ENCODE results near the gene CASZ1. TPM values are rescaled to one million over a fixed set of nuclear protein-coding genes. Genes with fewer than 3 reads are reported as not detected.

CASZ1 gene
- total RNA-seq, 1 donor from 2014 or later, result 7.7 TPM

DNA sequence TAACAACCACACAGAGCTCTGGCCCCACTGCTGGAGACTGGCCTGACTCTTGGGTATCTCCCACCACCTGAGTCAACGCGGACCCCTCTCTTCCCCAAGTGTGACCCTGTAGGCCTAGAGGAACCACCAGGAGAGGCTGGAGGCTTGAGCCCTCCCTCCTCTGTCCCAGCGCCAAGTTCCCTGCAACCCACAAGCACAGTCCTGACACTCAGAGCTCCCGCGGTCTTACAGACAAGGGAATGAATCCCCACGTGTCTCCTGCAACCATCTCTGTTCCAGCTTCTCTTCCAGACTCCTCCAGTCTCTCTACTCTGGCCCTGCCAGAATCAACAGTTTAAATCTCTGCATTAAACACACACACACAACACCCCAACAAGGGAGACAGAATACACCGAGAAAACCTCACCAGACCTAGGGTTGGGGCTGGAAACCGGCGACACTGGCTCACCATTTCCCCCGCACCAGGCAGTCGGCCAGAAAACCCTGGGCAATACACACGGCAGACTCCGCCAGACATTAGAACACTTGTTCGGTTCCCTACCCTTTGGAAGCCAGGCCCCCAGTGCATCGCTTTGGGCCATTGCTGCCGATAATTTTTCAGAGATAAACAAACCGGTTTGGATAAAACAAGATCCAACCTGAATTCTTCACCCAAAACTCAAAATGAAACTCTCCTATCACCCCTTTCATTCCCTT, 21.7 kb downstream of the CASZ1 start:
- intact Hi-C loops (cut with micrococcal nuclease), result no loop called here

DNA sequence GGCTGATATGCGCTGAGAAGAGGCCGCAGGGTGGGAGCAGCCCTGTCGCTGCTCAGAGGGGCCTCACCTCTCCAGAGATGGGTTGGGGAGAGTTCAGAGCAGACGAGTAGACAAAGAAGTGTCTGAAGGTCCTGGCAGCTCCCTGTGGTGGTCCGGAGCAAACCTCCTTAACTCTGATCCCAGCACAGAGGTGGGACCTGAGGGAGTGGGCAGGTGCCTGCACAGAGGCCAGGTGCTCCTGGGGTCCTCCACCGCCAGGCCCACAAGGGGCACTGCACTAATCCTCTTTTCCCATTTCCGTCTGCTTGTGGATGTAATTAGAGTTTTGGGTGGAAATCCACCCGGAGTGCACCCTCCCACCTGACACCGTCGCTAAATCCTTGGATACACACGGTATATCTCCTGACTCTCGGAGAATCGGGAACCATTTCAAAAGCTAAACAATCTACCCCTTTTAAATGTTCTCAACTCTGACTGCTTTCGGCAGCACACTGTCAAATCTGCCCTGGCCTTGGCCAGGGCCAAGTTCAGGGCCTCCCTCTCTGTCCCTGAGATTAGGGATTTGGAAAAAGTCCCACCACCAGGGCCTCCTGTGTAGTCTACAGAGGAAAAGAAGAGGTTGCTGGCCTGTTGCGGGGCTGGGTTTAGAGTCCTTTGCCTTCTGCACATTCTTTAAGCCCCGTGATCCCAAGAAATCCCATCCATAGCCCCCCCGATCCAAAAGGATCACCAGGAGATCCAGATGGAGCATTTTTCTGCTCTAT, 22.4 kb downstream of the CASZ1 start:
- intact Hi-C loops (cut with micrococcal nuclease), result no loop called here

DNA sequence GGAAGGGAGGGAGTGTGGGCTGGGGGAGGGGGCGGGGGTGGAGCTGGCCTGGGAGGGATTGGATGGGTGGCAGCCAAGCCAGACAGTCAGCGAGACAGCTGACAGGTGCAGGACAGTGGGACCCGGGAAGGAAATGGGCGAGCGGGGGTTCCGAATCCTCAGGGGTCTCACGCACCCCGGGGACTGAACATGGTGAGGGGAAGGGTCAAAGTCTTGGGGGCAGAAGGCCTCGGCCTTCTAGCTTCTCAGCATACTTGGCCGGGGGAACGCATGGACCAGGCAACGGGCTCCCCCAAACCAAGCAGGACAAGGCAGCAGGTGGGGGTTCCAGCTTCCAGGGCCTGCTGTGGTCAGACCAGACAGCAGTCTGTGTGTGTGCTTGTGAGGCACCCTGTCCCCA, 23.1 kb downstream of the CASZ1 start:
- intact Hi-C loops (cut with micrococcal nuclease), result no loop called here

DNA sequence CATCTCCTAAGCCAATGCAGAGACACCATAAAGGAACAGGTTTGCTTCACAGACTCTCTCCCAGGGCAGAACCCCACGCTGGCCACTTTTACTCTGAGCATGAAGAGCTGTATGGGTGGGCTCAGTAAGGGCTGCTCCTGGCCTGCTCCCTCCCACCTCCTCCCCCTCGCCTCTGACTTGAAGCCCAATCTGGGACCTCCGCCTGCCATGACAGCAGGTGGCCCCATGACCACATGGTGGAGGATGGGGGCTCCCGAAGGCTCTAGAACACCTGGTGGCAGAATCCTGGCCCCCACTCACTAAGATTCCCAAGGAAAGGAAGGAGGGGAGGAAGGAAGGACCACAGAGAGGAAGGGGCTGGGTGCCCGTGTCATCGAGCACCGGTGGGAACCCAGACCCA, 23.7 kb downstream of the CASZ1 start:
- intact Hi-C loops (cut with micrococcal nuclease), result no loop called here

DNA sequence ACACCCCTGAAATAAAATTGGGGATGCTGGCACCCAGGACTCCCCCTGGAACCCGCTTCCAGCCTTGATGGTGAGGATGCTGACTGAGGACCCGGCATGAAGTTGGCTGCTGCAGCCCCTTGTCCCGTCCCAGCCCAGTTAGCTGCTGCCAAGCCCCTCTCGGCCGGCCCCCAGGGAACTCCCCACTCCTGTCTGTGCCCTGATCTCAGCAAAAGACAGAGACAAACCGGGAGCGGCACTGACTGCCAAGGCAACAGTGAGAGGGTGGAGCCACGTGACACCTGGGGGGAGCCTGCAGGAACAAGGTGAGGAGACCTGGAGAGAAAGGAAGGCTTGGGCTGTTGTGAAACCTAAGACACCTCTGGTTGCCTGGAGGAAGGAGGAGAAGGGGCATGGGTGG, 24.7 kb downstream of the CASZ1 start:
- intact Hi-C loops (cut with micrococcal nuclease), result no loop called here

DNA sequence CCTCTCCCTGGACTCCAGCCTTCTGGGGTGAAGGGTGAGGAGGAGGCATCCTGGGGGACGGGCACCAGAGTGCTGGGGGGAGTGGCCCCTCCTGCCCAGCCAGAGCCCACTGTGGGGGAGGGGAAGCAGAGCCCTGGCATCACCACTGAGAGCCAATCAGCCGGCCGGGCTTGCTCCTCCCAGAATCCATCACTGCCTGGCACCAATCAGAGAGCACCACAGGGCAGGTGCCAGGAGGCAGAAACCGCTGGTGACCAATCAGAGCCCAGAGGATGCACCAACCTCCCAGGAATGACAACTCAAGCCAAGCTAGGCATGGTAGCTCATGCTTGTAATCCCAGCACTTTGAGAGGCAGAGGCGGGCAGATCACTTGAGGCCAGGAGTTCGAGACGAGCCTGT, 27.9 kb downstream of the CASZ1 start:
- intact Hi-C loops (cut with micrococcal nuclease), result no loop called here

DNA sequence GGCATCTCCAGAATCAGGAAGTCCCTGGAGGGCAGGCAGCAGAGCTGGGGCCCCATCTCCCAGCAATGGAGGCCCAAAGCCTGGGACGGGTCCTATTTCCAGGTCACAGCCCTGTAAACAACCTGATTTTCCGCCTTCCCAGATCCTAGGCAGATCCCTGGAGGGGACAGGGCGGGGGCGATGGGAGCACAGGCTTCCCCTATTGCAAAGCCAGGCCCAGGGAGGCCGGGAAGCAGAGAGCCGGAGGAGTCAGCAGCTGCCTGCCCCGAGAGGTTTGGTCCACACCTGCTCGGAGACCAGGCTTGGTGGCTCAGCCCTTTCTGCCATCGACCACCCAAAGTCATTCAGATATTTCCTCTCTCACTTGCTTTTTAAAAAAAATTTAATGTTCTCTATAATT, 29.2 kb downstream of the CASZ1 start:
- intact Hi-C loops (cut with micrococcal nuclease), result no loop called here

DNA sequence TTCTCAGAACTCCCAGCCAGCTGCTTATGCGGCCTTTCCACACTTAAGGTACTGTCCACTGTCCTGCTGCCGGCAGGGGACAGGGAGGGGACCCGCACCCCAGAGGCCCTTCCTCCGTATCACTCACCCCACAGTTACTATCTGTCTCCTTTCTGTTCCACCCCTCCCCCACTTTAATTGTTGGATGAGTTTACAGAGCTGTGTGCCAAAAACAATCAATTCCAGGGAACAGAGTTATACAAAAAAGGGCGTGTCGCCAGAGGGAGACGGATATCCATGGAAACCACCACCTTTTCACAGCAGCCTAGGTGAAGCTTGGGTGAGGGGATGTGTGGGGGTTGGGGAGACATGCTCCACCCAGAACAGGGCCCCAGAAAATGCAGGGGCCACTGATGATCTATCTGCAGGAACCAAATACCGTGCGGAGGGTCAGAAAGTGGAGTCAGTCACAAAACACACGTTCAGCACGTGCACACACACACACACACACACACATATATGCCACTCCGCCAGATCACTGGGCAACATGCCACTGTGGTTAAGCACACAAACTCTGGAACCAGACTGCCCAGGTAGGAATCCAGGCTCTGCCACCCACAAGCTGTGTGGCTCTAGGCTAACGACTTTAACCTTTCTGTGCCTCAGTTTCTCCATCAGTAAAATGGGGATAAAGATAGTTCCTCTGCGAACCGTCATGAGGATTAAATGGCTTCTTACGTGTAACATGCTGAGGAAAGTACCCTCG, 30.5 kb downstream of the CASZ1 start:
- intact Hi-C loops (cut with micrococcal nuclease), result no loop called here

DNA sequence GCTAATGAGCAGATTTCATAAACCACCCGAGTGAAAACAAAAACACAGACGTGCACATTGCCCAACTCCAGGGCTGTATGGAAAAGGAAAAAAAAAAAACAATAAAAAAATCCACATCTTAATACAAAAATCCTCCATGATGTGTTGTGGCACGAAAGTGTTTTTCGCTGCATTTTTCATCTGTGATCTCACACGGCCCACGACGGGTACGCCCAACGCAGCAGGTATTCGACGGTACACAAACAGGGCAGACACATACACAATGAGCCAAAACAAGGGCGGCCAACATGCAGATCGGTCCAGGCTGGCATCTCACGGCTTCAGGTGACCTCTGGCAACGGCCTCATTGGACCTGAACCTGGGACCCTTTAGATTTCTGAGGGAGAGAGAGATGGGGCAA, 31.1 kb downstream of the CASZ1 start:
- intact Hi-C loops (cut with micrococcal nuclease), result no loop called here

DNA sequence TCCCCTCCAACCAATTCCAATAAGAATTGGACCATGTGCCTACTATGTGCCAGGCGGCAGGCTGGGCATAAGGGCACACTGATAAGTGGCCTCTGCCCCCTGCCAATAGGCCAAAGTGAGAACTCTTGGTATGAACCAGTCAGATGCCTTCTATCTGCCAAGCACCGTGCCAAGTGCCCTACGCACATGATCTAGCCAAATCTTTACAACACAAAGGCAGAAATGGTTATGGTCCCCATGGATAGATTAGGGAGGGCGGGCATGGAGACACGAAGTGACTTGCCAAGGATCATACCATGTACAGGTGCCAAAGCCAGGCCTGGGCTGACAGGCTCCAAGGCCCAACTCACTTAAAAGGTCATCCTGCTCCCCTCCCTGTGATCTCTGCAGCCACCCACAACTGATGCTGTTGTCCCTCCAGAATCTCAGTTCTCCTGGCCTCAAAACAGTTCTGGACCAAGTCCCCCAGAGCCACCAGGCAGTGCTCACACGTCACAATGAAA, 32.1 kb downstream of the CASZ1 start:
- intact Hi-C loops (cut with micrococcal nuclease), result no loop called here

DNA sequence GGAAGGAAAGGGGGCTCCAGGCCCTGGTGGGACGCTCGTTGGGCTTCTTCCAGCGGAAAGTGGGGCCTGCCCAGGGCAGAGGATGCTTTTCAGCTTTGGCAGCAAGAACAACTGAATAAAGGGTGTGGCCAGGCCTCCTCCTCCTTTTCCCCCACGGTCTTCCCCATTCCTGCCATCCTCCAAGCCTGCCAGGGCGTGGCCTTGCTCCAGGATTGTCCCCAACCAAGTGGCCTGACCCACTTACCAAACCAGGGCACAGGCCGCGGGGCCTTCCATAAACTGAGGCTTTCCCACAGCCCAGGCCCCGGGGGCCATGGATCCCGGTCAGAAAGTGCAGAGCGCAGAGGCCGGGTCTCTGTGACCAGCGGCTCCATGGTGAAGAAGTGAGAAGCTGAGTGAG, 33.6 kb downstream of the CASZ1 start:
- intact Hi-C loops (cut with micrococcal nuclease), result no loop called here

DNA sequence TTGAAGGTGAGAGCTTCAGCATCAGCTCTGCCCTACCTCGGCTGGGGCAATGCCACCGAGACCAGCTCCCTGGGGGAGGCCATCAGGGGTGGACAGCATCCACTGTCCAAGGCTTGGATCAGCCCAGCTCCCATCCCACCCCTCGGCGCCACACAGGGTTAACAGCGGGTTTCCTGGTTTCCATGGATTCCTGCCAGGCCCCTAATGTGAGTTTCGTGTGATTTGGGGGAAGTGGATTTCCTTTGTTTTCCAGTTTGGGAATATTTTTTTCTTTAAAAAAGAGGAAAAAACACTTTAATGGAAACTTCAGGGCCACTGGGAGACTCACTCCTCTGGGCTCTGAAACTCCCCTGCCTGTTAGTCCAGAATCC, 34.3 kb downstream of the CASZ1 start:
- intact Hi-C loops (cut with micrococcal nuclease), result no loop called here

DNA sequence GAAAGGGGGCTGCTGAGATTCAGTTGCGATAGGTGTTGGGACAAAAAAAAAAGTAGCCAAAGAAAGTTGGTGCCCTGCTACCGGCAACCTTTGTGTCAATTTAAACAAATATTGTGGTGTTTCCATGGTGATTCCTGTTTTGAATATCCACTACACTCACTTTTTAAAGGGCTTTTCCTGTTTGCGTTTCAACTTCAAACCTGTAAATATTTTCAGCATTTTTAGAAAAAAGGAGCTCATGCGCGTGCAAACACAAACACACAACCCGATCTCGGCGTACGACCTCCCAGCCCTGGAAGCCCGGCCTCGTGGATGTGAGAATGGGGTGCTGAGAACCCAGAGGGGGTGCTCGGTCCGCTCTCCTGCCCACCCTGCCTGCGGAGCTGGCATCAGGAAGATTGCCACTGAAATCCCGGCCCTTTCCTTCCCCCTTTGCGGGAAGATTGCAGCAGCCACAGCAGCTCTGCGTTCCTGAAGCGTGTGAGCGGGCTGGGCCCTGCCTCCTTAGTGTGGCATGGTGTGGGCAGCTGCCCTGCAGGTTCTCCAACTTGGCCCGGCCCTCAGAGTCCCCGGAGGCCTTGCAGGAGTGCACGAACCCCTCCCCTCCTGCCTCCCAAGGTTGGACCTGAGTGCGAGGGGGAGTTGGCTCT, 34.8 kb downstream of the CASZ1 start:
- intact Hi-C loops (cut with micrococcal nuclease), result no loop called here

DNA sequence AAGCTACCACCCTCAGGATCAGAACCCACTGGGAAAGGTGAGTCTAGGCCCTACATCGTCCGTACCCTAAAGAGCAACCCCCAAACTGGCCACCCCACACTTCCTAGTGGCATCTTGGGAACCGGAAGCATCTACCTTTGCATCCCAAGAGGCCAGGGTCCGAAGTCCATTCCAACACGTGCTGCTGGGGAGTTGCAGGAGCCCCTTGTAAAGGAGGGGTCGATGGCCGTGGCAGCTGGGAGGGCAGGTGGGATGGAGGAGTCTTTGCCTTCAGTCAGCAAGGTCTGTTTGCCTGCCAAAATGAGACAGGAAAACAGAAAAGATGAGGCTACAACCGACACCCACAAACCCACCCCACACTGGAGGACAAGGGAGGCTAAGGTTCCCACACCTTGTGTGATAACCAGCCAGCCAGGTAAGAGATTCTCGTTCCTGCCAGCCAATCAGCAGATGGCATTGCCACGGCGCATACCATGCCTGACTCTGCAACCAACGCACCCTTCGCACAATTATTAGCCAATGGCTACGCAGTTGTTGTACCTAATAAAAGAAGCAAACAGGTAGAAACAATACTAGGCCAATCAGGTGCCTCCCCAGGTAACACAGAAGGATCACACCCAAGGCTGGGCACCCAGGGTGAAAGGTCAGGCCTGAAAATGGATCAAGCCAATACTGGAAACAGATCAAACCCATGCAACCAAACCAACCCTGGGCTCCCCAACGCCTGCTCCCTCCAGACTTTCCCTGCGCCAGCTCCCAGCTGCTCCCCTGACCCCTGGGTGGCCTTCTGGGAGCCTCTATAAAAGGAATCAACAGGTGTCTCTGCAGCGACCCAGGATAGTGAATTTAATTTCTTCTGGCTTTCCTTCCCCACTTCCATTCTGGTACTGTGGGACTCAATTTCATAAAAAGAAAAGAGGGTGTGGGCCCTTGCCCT, 35.6 kb downstream of the CASZ1 start:
- intact Hi-C loops (cut with micrococcal nuclease), result no loop called here

DNA sequence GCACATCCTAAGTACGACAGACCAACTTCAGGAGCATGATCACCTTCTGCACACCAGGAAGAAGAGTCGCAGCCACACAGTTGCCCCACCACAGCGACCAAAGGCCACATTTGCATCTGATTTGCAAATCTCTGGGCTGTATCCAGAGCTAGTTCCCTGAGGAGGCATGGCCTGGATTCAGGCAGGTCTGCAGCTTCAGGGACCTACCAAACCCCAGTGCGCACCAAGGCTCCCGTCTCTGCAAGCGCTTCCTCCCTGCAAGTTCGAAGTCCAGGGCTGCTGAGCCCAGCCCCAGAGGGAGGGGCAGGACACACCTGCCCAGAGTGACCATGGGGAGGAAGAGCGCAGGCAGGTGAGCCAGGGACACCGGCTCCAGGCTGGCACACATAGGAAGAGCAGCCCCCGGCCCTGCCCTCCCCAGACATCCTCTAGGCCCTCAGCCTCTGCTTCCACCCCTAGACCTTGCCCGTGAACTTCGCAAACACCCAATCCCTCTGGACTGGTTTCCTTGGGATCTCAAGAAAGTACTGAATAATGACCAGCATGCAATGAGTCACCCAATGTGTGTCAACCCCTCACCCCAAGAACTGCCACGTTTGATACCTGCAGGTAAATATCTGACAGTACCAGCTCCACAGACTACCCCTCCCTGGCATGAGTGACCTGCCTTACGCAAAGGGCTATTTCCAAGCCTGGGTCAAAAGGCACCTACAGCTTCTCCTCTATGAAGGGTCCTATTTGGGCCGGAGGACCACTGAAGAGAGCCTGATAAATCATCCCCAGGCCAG, 36.8 kb downstream of the CASZ1 start:
- intact Hi-C loops (cut with micrococcal nuclease), result no loop called here

DNA sequence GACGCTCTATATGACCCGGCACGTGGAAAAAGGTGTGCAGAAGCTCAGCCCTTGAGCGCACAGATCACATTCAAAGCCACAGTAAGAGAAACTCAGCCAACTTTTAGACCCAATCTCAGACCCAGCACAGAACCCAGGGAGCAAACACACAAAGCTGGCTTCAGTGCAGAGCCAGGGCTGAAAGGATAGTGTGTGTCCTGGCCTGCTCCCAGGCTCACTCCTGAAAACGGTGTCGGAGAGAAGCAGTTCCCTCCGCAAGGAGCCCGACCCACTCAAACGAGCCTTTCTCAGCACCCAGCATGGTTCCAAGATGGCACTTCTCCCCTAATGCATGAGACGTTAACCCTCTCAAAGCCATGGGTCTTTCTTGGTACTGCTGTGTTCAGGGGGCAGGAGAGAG, 39.6 kb downstream of the CASZ1 start:
- intact Hi-C loops (cut with micrococcal nuclease), result no loop called here

DNA sequence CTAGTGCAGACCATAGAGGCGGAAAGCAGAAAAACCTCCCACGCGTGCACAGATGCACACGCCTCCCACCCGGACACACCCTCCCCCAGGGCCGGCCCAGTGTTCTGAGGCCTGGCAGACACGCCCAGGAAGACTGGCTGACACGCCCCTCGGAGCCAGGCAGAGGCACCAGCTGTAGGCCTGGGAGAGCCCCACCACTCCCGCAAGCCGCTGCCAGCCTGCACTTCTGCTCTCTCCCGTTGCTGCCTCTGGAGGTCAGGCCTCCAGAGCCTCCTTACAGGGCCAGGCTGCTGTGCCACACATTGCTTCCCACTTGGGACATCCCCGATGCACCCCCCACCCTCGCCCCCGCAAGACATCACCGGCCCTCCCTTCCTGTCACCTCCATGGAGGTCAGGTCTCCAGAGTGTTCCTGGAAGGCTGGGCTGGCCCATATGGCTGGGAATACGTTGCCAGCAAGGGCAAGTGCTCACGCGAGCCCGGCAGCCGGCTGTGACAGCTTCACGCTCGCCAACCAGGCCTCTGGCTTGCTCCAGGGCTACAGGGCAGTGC, 40.4 kb downstream of the CASZ1 start:
- intact Hi-C loops (cut with micrococcal nuclease), result no loop called here

DNA sequence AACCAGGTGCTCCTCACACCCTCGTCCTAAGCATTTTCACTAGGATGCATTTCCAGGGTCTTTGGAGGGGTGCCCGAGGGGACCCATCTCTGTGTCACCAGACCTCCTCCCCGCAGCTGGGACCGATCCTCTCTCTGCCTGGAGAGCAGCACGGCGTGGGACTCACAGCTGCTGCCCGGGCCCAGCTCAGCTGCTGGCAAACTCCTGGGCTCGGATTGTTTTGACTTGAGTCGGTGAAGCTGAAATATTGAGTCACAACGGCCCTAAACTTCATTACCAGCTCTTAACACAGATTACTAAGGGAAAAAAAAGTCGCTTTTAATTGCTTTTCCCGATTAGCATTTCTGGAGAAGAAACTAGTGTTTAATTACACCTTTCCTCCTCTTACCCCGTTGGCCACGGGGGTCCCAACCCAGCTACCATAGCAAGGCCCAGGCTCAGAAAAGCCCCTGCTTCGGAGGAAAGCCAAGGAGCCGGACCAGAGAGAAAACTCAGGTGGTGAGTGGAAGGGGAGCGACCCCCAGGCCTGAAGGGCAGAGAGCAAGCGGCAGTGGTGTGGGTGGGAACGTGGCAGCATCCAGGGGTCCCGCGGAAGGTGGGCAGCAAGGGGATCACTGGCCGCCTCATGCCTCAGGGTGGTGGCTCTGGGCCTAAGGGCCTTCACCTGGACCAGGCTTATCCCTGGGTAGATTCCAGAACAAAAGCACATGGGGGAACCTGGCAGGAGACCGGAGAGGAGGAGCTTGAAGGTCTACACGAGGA, 41.7 kb downstream of the CASZ1 start:
- intact Hi-C loops (cut with micrococcal nuclease), result no loop called here

DNA sequence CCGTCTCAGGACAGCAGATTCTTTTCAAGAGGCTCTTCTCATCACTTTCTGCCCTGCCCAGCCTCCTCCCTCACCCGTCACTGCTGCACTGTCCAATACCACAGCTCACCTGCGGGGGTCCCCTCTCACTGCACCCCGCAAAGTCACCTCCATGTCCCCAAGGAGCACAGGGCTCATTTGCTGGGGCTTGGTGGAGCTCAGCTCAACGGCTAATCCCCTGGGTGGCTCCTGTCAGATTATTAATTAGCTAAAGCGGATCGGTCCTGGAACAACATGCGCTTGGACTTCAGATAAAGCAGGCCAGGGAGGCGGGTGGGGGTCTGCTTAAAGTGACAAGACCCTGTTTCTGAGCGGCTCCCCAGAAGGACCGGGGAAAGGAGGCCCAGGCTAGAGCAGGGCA, 43.1 kb downstream of the CASZ1 start:
- intact Hi-C loops (cut with micrococcal nuclease), result no loop called here
